OCI-LY1 (cell line): ENCODE measurements around the gene RER1.

Source experiments
- H2AFZ ChIP-seq: fragments of 200-600 bp; sonication (generic), shearing (Covaris generic); 2 replicates; pipeline ENCODE4 v1.6.0; 2014; ENCODE audit warnings: antibody characterized with exemption, mild to moderate bottlenecking, low read length
- H3F3A ChIP-seq: fragments of 200-600 bp; sonication (generic), shearing (Covaris generic); 2 replicates; pipeline ENCODE4 v1.6.0; 2014; ENCODE audit warnings: mild to moderate bottlenecking, antibody characterized with exemption, low read length, moderate library complexity; ENCODE audit not compliant: insufficient read depth
- H3K27ac ChIP-seq: fragments of 200-600 bp; sonication (generic); 2 replicates; pipeline ENCODE4 v1.5.1; 2014; ENCODE audit warnings: low read length, mixed run types, mild to moderate bottlenecking, low read depth; ENCODE audit not compliant: poor library complexity, severe bottlenecking
- H3K27me3 ChIP-seq: fragments of 200-600 bp; sonication (generic); 2 replicates; pipeline ENCODE4 v1.6.0; 2014; ENCODE audit warnings: antibody characterized with exemption, mild to moderate bottlenecking, low read length, moderate library complexity; ENCODE audit not compliant: insufficient read depth
- H3K36me3 ChIP-seq: fragments of 200-600 bp; sonication (generic); 2 replicates; pipeline ENCODE4 v1.6.1; 2014; ENCODE audit warnings: mild to moderate bottlenecking, antibody characterized with exemption, low read length, moderate library complexity, mixed read lengths; ENCODE audit not compliant: insufficient read depth
- H3K4me1 ChIP-seq: fragments of 200-600 bp; sonication (generic); 2 replicates; pipeline ENCODE4 v1.5.1; 2014; ENCODE audit warnings: mild to moderate bottlenecking, low read length, moderate library complexity; ENCODE audit not compliant: insufficient read depth, severe bottlenecking
- H3K4me2 ChIP-seq: fragments of 200-600 bp; sonication (generic), shearing (Covaris generic); 2 replicates; pipeline ENCODE4 v1.6.1; 2014; ENCODE audit warnings: low read length
- H3K4me3 ChIP-seq: fragments of 200-600 bp; sonication (generic); 2 replicates; pipeline ENCODE4 v1.5.1; 2014; ENCODE audit warnings: low read length, low read depth, mild to moderate bottlenecking, mixed read lengths; ENCODE audit not compliant: poor library complexity, severe bottlenecking
- H3K79me2 ChIP-seq: fragments of 200-600 bp; shearing (Covaris generic); 2 replicates; pipeline ENCODE4 v1.6.1; 2016; ENCODE audit warnings: mixed run types, low read length, mixed read lengths; ENCODE audit not compliant: insufficient read depth
- H3K9ac ChIP-seq: fragments of 200-600 bp; sonication (generic), shearing (Covaris generic); 2 replicates; pipeline ENCODE4 v1.6.1; 2014; ENCODE audit warnings: mild to moderate bottlenecking, low read length, mixed read lengths
- H3K9me2 ChIP-seq: fragments of 200-600 bp; sonication (generic), shearing (Covaris generic); 2 replicates; pipeline ENCODE4 v1.6.1; 2014; ENCODE audit warnings: low read depth, mild to moderate bottlenecking, low read length, mixed read lengths
- H3K9me3 ChIP-seq: fragments of 200-600 bp; shearing (Covaris generic); 2 replicates; pipeline ENCODE4 v1.6.1; 2014; ENCODE audit warnings: low read length, mixed read lengths
- H4K20me1 ChIP-seq: fragments of 200-600 bp; sonication (generic), shearing (Covaris generic); 2 replicates; pipeline ENCODE4 v1.6.0; 2016; ENCODE audit warnings: mild to moderate bottlenecking, low read length; ENCODE audit not compliant: insufficient read depth
- EZH2 ChIP-seq: fragments of 200-600 bp; sonication (generic), shearing (Covaris generic); IDR thresholded peaks from 2 replicates; pipeline ENCODE4 v1.8.0; 2017; ENCODE audit warnings: borderline replicate concordance, mixed run types, mild to moderate bottlenecking, antibody characterized with exemption, low read length, moderate library complexity, mixed read lengths
- TF ChIP-seq, protein P1 (sequence below): fragments of 200-600 bp; sonication (generic), shearing (Covaris generic); IDR thresholded peaks from 2 replicates; pipeline ENCODE4 v1.5.1; 2017; ENCODE audit warnings: mild to moderate bottlenecking, antibody characterized with exemption, low read length, moderate library complexity, mixed read lengths

RER1 gene

DNA sequence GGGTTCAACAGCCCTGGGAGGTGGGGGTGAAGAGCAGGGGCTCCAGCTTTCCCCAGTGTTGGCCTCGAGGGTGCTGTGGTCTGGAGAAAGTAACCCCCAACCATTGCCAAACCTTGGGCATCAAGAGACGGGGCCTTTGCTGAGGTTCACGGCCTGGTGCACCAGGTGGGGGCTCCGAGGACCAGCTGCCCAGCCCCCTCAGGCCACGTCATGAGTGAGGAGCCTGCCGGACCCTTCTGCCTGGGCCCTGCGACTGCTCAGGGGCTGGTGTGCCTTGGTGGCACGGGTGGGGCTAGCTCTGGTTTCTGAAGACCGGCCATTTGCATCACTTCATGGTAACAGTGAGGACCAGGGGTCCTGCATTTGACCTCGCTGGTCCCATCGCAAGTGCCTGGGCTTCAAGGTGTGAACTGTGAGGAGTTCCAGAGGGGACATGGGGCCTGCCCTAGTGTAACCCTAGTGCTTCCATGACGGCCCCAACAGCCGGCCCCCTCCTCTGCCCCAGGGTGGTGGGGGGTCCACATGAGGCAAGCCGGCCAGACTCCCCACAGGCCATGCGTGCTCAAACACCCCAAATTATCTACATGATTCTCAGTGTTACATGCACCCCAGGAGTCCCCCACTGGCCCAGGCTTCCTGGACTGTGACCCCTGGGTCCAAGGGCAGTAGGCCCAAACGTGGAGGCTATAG lies 13.7 kb upstream of the RER1 start:
- Histone ChIP-seq H3F3A (no peaks in the 10 kb centered on the region), H3K79me2 (no peaks in the 10 kb centered on the region), H3K9ac (no peak overlapping the region), H3K36me3 (no peaks in the 10 kb centered on the region), H3K9me3 (no peaks in the 10 kb centered on the region), H3K27ac (no peak overlapping the region), H4K20me1 (no peaks in the 10 kb centered on the region), H2AFZ (no peak overlapping the region), H3K27me3 (0 out of 2 replicates have a peak, but pooled peaks cover 5% of the 10 kb centered on the region), H3K4me2 (no peak overlapping the region), H3K4me3 (no peak overlapping the region), H3K9me2 (no peaks in the 10 kb centered on the region), H3K4me1 (no peaks in the 10 kb centered on the region)
- TF ChIP-seq, protein P1, sequence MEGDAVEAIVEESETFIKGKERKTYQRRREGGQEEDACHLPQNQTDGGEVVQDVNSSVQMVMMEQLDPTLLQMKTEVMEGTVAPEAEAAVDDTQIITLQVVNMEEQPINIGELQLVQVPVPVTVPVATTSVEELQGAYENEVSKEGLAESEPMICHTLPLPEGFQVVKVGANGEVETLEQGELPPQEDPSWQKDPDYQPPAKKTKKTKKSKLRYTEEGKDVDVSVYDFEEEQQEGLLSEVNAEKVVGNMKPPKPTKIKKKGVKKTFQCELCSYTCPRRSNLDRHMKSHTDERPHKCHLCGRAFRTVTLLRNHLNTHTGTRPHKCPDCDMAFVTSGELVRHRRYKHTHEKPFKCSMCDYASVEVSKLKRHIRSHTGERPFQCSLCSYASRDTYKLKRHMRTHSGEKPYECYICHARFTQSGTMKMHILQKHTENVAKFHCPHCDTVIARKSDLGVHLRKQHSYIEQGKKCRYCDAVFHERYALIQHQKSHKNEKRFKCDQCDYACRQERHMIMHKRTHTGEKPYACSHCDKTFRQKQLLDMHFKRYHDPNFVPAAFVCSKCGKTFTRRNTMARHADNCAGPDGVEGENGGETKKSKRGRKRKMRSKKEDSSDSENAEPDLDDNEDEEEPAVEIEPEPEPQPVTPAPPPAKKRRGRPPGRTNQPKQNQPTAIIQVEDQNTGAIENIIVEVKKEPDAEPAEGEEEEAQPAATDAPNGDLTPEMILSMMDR: no peak
- no peak for TF ChIP-seq EZH2

DNA sequence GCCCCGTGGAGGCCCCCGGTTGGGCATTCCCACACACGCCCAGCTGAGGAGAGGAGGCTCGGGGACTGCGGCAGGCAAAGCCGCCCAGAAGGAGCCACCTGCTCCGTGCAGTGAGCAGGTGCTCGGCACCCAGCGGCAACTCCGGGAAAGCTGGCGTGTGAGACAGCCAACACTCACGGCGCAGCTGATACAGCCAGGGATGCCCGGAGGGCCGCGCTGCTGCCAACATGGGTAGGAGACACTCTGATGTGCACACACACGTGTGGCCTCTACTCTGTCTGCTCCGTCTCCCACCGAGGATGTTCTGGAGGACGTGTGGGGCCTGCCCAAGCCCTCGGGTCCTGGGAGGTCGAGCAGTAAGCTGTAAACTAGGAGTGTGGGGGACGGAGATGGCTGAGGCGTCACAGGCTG lies 13.2 kb upstream of the RER1 start:
- Histone ChIP-seq H2AFZ (no peak overlapping the region), H3K79me2 (no peaks in the 10 kb centered on the region), H3K4me1 (no peaks in the 10 kb centered on the region), H3K9me2 (no peaks in the 10 kb centered on the region), H3K27me3 (0 out of 2 replicates have a peak, but pooled peaks cover 5% of the 10 kb centered on the region), H3K36me3 (no peaks in the 10 kb centered on the region), H3K9ac (no peak overlapping the region), H3K4me2 (no peak overlapping the region), H3K4me3 (no peak overlapping the region), H3K9me3 (no peaks in the 10 kb centered on the region), H3F3A (no peaks in the 10 kb centered on the region), H4K20me1 (no peaks in the 10 kb centered on the region), H3K27ac (no peak overlapping the region)
- TF ChIP-seq EZH2: no peak
- TF ChIP-seq, protein P1: no peak

- H3K27me3 ChIP-seq: 0 out of 2 replicates have a peak, but pooled peaks cover 2% of the 10 kb centered on the region
Measured at GRCh38 chr1:2378956-2379732, 12.5 kb upstream of the RER1 start.

More at GRCh38 chr1:2378956-2379732, 12.5 kb upstream of the RER1 start:
- no peaks in the 10 kb centered on the region for H3K9me2 ChIP-seq
- H3K9ac ChIP-seq: no peak overlapping the region
- no peaks in the 10 kb centered on the region for H3F3A ChIP-seq
- no peaks in the 10 kb centered on the region for H3K4me1 ChIP-seq
- H3K79me2 ChIP-seq: no peaks in the 10 kb centered on the region
- no peak overlapping the region for H2AFZ ChIP-seq
- H3K4me3 ChIP-seq: no peak overlapping the region
- no peaks in the 10 kb centered on the region for H3K9me3 ChIP-seq
- no peaks in the 10 kb centered on the region for H4K20me1 ChIP-seq
- no peaks in the 10 kb centered on the region for H3K36me3 ChIP-seq
- no peak overlapping the region for H3K4me2 ChIP-seq
- no peak for TF ChIP-seq EZH2
- TF ChIP-seq, protein P1: no peak
- H3K27ac ChIP-seq: no peak overlapping the region
